K562 (cell line): ENCODE data around the gene TIMM50. TPM values are rescaled to one million over a fixed set of nuclear protein-coding genes. Genes with fewer than 3 reads are reported as not detected.
A peak's percentile ranks its signal among the peaks of the same experiment; 100 is the strongest.

Source experiments
- ATAC-seq: fragments of 200-7000 bp; cut with Tn5 transposase; 3 replicates; pipeline ENCODE4 v1.9.1; 2020; ENCODE audit warnings: moderate library complexity
- BruUV-seq: library from RNA; stranded (reverse); fragments of 400-500 nt; replicated peaks from 2 replicates; lab custom pipeline; 2021; lab: Mats Ljungman, UMichigan
- CTCF ChIA-PET: fragments of 300-600 bp; formaldehyde crosslinking; extraction: SDS; loops from one replicate; lab custom pipeline; 2021; ENCODE audit warnings: low intra/inter-chr PET ratio; lab: Yijun Ruan, JAX
- POLR2A ChIA-PET: fragments of 300-600, 350-650 bp; sonication (Branson Sonifier 250); formaldehyde crosslinking; extraction: SDS; loops from one replicate; lab custom pipeline; 2021; ENCODE audit warnings: antibody characterized with exemption, inconsistent platforms; lab: Yijun Ruan, JAX
- DNase-seq, 4 experiments: peaks; one replicate each; pipeline versions ENCODE4 v3.0.0 to v3.0.0-alpha.2; 2011 to 2018; ENCODE audit warnings: low spot score in 3 of 4, mixed read lengths in 3 of 4; ENCODE audit errors: extremely low read depth in 1 of 4
- FAIRE-seq: peaks from 2 replicates; lab custom pipeline; 2011; peaks lifted over from hg19 to GRCh38; lab: Jason Lieb, UNC
- H2AFZ ChIP-seq: 2 replicates; pipeline ENCODE4 v1.6.0; 2011; ENCODE audit warnings: low read depth, low read length, control low read depth, inconsistent platforms
- H3K27ac ChIP-seq: fragments of 200-600 bp; 3 replicates; pipeline ENCODE4 v1.8.0; 2011; ENCODE audit warnings: low read depth, mild to moderate bottlenecking, control low read depth, inconsistent platforms, low read length, moderate library complexity, mixed read lengths; ENCODE audit errors: extremely low read depth
- H3K27me3 ChIP-seq, 2 experiments: fragments of 300-600 bp in 1 of 2; 2 replicates in 1 of 2; 3 replicates in 1 of 2; pipeline versions ENCODE4 v1.6.0 to v1.8.0; 2011; ENCODE audit warnings: inconsistent platforms in 2 of 2, low read length in 2 of 2, mild to moderate bottlenecking in 1 of 2, mixed read lengths in 1 of 2, moderate library complexity in 1 of 2; ENCODE audit not compliant: control insufficient read depth in 2 of 2, insufficient read depth in 2 of 2
- H3K36me3 ChIP-seq: fragments of 300-600 bp; 3 replicates; pipeline ENCODE4 v1.8.0; 2011; ENCODE audit warnings: mild to moderate bottlenecking, low read length, inconsistent platforms; ENCODE audit not compliant: control insufficient read depth, insufficient read depth
- H3K4me1 ChIP-seq, 2 experiments: fragments of 200-600 bp in 1 of 2; replicated peaks in 1 of 2; 2 replicates in 1 of 2; 3 replicates in 1 of 2; pipeline versions ENCODE4 v1.5.1 to v1.8.0; 2011; ENCODE audit warnings: inconsistent platforms in 2 of 2, low read length in 2 of 2, mild to moderate bottlenecking in 1 of 2, mixed read lengths in 1 of 2, moderate library complexity in 1 of 2; ENCODE audit not compliant: control insufficient read depth in 2 of 2, insufficient read depth in 2 of 2
- H3K4me2 ChIP-seq: 2 replicates; pipeline ENCODE4 v1.6.1; 2011; ENCODE audit warnings: low read length, control low read depth, inconsistent platforms, mixed read lengths; ENCODE audit not compliant: insufficient read depth
- H3K4me3 ChIP-seq: fragments of 200-600 bp; sonication (generic), shearing (Covaris generic); 2 replicates; pipeline ENCODE4 v1.5.1; 2016; ENCODE audit warnings: control low read depth, inconsistent platforms
- H3K79me2 ChIP-seq: fragments of 200-600 bp; 3 replicates; pipeline ENCODE4 v1.8.0; 2011; ENCODE audit warnings: low read length, inconsistent platforms; ENCODE audit not compliant: control insufficient read depth, insufficient read depth
- H3K9ac ChIP-seq, 2 experiments: 2 replicates each; pipeline versions ENCODE4 v1.6.0 to v1.6.1; 2011; ENCODE audit warnings: low read depth in 2 of 2, low read length in 2 of 2, control low read depth in 1 of 2, inconsistent platforms in 1 of 2, mild to moderate bottlenecking in 1 of 2, mixed read lengths in 1 of 2; ENCODE audit not compliant: insufficient read depth in 1 of 2
- H3K9me1 ChIP-seq: one replicate; pipeline ENCODE4 v1.6.0; 2011; ENCODE audit warnings: inconsistent platforms, mild to moderate bottlenecking, low read length, moderate library complexity; ENCODE audit not compliant: control insufficient read depth, insufficient read depth
- H3K9me3 ChIP-seq: replicated peaks from 2 replicates; pipeline ENCODE4 v1.5.1; 2011; ENCODE audit warnings: low read depth, low read length, inconsistent platforms; ENCODE audit not compliant: control insufficient read depth, insufficient read depth
- H4K20me1 ChIP-seq: replicated peaks from 2 replicates; pipeline ENCODE4 v1.6.1; 2011; ENCODE audit warnings: low read length, inconsistent platforms, mixed read lengths; ENCODE audit not compliant: control insufficient read depth, insufficient read depth
- ATF6 ChIP-seq: sonication (generic); formaldehyde crosslinking; IDR thresholded peaks from 2 replicates; pipeline ENCODE4 v1.4.0; 2020; ENCODE audit warnings: mild to moderate bottlenecking, missing genetic modification reagents
- CHD4 ChIP-seq: fragments of 200-600 bp; sonication (generic); IDR thresholded peaks from 3 replicates; pipeline ENCODE4 v1.6.1; 2012; ENCODE audit warnings: low read depth, mild to moderate bottlenecking, mixed read lengths, low read length, inconsistent platforms; ENCODE audit not compliant: insufficient read depth, insufficient replicate concordance, poor library complexity, severe bottlenecking
- DEAF1 ChIP-seq: fragments of 450-650 bp; formaldehyde crosslinking; IDR thresholded peaks from 2 replicates; pipeline ENCODE4 v1.4.0; 2020; ENCODE audit warnings: mild to moderate bottlenecking, moderate library complexity
- HCFC1 ChIP-seq: IDR thresholded peaks from 2 replicates; pipeline ENCODE4 v1.6.1; 2012; ENCODE audit warnings: low read depth, low read length, improper control_type of control experiment
- KAT8 ChIP-seq: fragments of 450-650 bp; IDR thresholded peaks from 2 replicates; pipeline ENCODE4 v1.6.1; 2016; ENCODE audit warnings: low read depth, mild to moderate bottlenecking
- MTA1 ChIP-seq: fragments of 450-650 bp; IDR thresholded peaks from 2 replicates; pipeline ENCODE4 v1.6.1; 2017; ENCODE audit warnings: borderline replicate concordance
- OTX1 ChIP-seq: fragments of 450-650 bp; formaldehyde crosslinking; IDR thresholded peaks from 2 replicates; pipeline ENCODE4 v1.4.0; 2022; ENCODE audit warnings: mild to moderate bottlenecking
- TAF9B ChIP-seq: fragments of 450-650 bp; IDR thresholded peaks from 2 replicates; pipeline ENCODE4 v1.6.1; 2018; ENCODE audit warnings: mild to moderate bottlenecking; ENCODE audit not compliant: partially characterized antibody
- ZEB2 ChIP-seq: fragments of 450-650 bp; IDR thresholded peaks from 2 replicates; pipeline ENCODE4 v1.6.1; 2016
- ZNF696 ChIP-seq: fragments of 250-450 bp; sonication (Bioruptor Pico); conservative IDR thresholded peaks from 2 replicates; pipeline ENCODE4 v1.4.0; 2020; ENCODE audit warnings: mild to moderate bottlenecking, moderate library complexity
- ZNF780A ChIP-seq: fragments of 250-450 bp; sonication (Bioruptor Pico); IDR thresholded peaks from 2 replicates; pipeline ENCODE4 v1.5.0; 2021; ENCODE audit warnings: mild to moderate bottlenecking
- WGBS: fragments of 100-300 bp; shearing (Covaris generic); methylation state at CpG from one replicate; pipeline ENCODE4 v1.1.6; 2016; ENCODE audit warnings: low coverage, mixed read lengths; ENCODE audit not compliant: insufficient coverage; ENCODE audit errors: missing lambda C conversion rate; 5-methylcytosine and 5-hydroxymethylcytosine counted together
- in situ Hi-C: fragments of 300-500 bp; cut with MboI; formaldehyde crosslinking; loops from 4 replicates; pipeline ENCODE4 v1.15.0; 2018; ENCODE audit warnings: inconsistent platforms, mixed read lengths
- intact Hi-C: fragments of 100-400 bp; cut with micrococcal nuclease; formaldehyde crosslinking; loops from 2 replicates; pipeline ENCODE4 v1.14.2; 2022
- polyA plus RNA-seq, 8 experiments: library from polyadenylated mRNA; depleted of rRNA in 4 of 8; stranded (reverse) in 5 of 8; unstranded in 3 of 8; fragments of >200 nt; fragmentation: Nextera tagmentation in 2 of 8; fragmentation: Illumina TruSeq in 1 of 8; extraction: Ambion mirVana in 2 of 8; extraction: Trizol in 1 of 8; gene quantifications; 2 replicates each; pipeline versions ENCODE4 v1.2.1 to v1.2.3, GENCODE V29; 2011 to 2014; ENCODE audit warnings: inconsistent platforms in 1 of 8, missing spikeins in 1 of 8
- total RNA-seq, 7 experiments: library from RNA; depleted of rRNA in 6 of 7; stranded (reverse); fragments of >200 nt in 6 of 7; fragmentation: Illumina TruSeq in 2 of 7; extraction: Trizol in 2 of 7; gene quantifications; 2 replicates each; pipeline versions ENCODE4 v1.2.1 to v1.2.3, GENCODE V29; 2011 to 2021; ENCODE audit warnings: low replicate concordance in 1 of 7
- TF ChIP-seq, protein P1 (sequence below): fragments of 450-650 bp; IDR thresholded peaks from 2 replicates; pipeline ENCODE4 v1.6.1; 2016; ENCODE audit warnings: borderline replicate concordance

The TIMM50 gene
- total and polyA plus RNA-seq, 9 of the 15 experiments (the other 6 are each of a cell fraction or from before 2014, with no cell fraction given) = 28.3 to 221 (median 170) TPM

GRCh38 chr19:39540333-39540673, 59.7 kb downstream of the TIMM50 start:
- Histone ChIP-seq H3K27ac (no peak overlapping the region), H3K9ac (no peak overlapping the region), H3K4me1 (peaks cover 3 to 8% of the 10 kb centered on the region in 2 experiments; a peak in 2 of 5 replicates), H2AFZ (peak overlapping the region; percentile 98), H3K9me3 (no peaks in the 10 kb centered on the region), H3K4me2 (peak overlapping the region; percentile 92), H4K20me1 (no peaks in the 10 kb centered on the region), H3K27me3 (peaks cover 5 to 7% of the 10 kb centered on the region in 2 experiments; a peak in 2 of 5 replicates), H3K9me1 (no peaks in the 10 kb centered on the region), H3K79me2 (peaks cover 17% of the 10 kb centered on the region), H3K4me3 (peak overlapping the region; percentile 88; the same call in 1 of the 2 replicates), H3K36me3 (0 out of 3 replicates have a peak, but pooled peaks cover 2% of the 10 kb centered on the region)
- 4% methylated on average over 10 of the region's 10 CpGs for WGBS
- DNase-seq = no peak
- in situ Hi-C loops (no loop called here), intact Hi-C loops (no loop called here)
- CTCF ChIA-PET = interaction anchor here (0.8 kb wide), 1 partner anchor 66 kb away, joined by 3 read pairs; no protein-coding TSS in a partner anchor
- POLR2A ChIA-PET = interaction anchor here (1.4 kb wide), 1 partner anchor 104 kb away, joined by 4 read pairs; the partner anchor contains the start of gene RPS16
- BruUV-seq = no TSS peak
- no peak for ATAC-seq
- FAIRE-seq = no peak
- TF ChIP-seq KAT8 (no peak), ZNF696 (CRISPR knock-in tag) (no peak), TAF9B (no peak), HCFC1 (no peak), ZNF780A (CRISPR knock-in tag) (no peak), OTX1 (CRISPR knock-in tag) (no peak), DEAF1 (CRISPR knock-in tag) (no peak), ZEB2 (no peak), CHD4 (no peak), ATF6 (CRISPR knock-in tag) (no peak), MTA1 (no peak)
- TF ChIP-seq, protein P1, sequence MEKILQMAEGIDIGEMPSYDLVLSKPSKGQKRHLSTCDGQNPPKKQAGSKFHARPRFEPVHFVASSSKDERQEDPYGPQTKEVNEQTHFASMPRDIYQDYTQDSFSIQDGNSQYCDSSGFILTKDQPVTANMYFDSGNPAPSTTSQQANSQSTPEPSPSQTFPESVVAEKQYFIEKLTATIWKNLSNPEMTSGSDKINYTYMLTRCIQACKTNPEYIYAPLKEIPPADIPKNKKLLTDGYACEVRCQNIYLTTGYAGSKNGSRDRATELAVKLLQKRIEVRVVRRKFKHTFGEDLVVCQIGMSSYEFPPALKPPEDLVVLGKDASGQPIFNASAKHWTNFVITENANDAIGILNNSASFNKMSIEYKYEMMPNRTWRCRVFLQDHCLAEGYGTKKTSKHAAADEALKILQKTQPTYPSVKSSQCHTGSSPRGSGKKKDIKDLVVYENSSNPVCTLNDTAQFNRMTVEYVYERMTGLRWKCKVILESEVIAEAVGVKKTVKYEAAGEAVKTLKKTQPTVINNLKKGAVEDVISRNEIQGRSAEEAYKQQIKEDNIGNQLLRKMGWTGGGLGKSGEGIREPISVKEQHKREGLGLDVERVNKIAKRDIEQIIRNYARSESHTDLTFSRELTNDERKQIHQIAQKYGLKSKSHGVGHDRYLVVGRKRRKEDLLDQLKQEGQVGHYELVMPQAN = no peak
